OCI-LY7 (cell line): ENCODE measurements around the gene PTGES3L.

Experiments
- CTCF ChIP-seq: fragments of 200-600 bp; sonication (generic); conservative IDR thresholded peaks from 2 replicates; pipeline ENCODE4 v1.5.1; 2014; ENCODE audit warnings: mild to moderate bottlenecking, antibody characterized with exemption, low read length, moderate library complexity, mixed read lengths
- EZH2phosphoT487 ChIP-seq: fragments of 200-600 bp; sonication (generic); IDR thresholded peaks from 2 replicates; pipeline ENCODE4 v1.6.1; 2018; ENCODE audit warnings: low read depth, borderline replicate concordance, mild to moderate bottlenecking, mixed run types, antibody characterized with exemption, low read length, moderate library complexity, mixed read lengths

- TF ChIP-seq CTCF (no peak), EZH2phosphoT487 (no peak)
Observed at GRCh38 chr17:43021741-43022512, 42.0 kb upstream of the PTGES3L start, which contains the start of gene VAT1.
